BLaER1 (cell line): ENCODE results near the gene RBBP5.

Source experiments
- H3K27ac ChIP-seq: shearing (Covaris generic); formaldehyde crosslinking; 2 replicates; pipeline ENCODE4 v1.8.1; 2022
- H3K27me3 ChIP-seq: shearing (Covaris generic); formaldehyde crosslinking; 2 replicates; pipeline ENCODE4 v1.8.1; 2022
- H3K36me3 ChIP-seq: shearing (Covaris generic); formaldehyde crosslinking; 2 replicates; pipeline ENCODE4 v1.8.1; 2022
- H3K4me1 ChIP-seq: shearing (Covaris generic); formaldehyde crosslinking; 2 replicates; pipeline ENCODE4 v1.8.1; 2022
- H3K4me2 ChIP-seq: shearing (Covaris generic); formaldehyde crosslinking; 2 replicates; pipeline ENCODE4 v1.8.1; 2022
- H3K4me3 ChIP-seq: shearing (Covaris generic); formaldehyde crosslinking; 2 replicates; pipeline ENCODE4 v1.8.1; 2022
- H3K9ac ChIP-seq: shearing (Covaris generic); formaldehyde crosslinking; 2 replicates; pipeline ENCODE4 v1.8.1; 2022
- H3K9me3 ChIP-seq: shearing (Covaris generic); formaldehyde crosslinking; 2 replicates; pipeline ENCODE4 v1.8.1; 2022
- H4K20me1 ChIP-seq: shearing (Covaris generic); formaldehyde crosslinking; 2 replicates; pipeline ENCODE4 v1.8.1; 2022
- Cebpa-rat ChIP-seq: shearing (Covaris generic); IDR thresholded peaks from 2 replicates; pipeline ENCODE4 v1.8.1; 2022

The RBBP5 gene

DNA sequence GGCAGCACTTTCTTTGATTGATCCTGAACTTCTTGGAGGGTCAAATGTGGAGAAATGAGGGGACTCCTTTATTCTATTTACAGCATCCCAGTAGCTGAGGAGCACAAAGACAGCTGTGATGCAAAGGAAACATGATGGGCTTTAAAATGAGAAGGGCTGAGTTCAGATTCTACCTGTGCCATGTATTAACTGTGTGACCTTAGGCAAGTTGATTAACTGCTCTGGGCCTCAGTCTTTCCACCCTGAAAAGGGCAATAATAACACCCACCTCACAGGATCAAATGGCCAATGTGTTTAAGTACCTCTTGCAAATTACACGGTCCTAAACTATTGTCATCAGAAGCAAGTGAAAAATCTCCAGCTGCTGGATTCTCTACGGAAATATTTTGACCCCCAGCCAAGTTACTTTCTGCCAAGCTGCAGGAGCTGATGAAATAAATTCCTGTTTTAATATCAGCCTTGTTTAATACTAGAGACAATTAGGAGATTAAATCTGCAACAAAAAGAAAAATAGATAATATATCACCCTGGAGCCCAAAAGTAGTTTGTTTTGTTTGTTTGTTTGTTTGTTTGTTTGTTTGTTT is 53.2 kb downstream of the RBBP5 start:
- no peaks in the 10 kb centered on the region for H4K20me1 ChIP-seq
- H3K36me3 ChIP-seq, result no peaks in the 10 kb centered on the region
- no peak overlapping the region for H3K27ac ChIP-seq
- H3K9me3 ChIP-seq, result no peaks in the 10 kb centered on the region
- no peak for TF ChIP-seq Cebpa-rat
- no peak overlapping the region for H3K4me3 ChIP-seq
- no peaks in the 10 kb centered on the region for H3K4me1 ChIP-seq
- H3K27me3 ChIP-seq, result no peaks in the 10 kb centered on the region
- no peak overlapping the region for H3K9ac ChIP-seq
- H3K4me2 ChIP-seq, result no peak overlapping the region

DNA sequence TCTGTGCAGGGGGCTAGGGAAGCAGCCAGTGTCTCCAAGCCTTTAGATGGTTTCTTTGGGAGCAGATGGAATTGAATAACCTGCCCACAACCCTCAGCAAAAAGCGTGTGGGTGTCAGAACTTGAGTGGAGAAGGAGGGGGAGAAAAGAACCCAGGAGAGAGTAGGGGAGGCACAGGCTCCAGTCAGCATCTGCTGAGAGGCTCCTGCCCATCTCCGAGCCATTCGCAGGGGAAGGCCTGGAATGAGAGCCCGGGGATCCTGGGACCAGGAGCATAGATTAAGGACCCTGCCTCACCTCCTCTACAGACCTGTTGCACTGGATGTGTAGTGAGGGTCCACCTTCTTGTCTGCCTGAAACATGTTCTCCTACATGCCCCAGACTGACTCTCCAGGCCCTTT is 53.8 kb downstream of the RBBP5 start:
- Histone ChIP-seq H3K4me1 (no peaks in the 10 kb centered on the region), H3K4me2 (no peak overlapping the region), H3K4me3 (no peak overlapping the region), H3K27ac (no peak overlapping the region), H3K36me3 (no peaks in the 10 kb centered on the region), H4K20me1 (no peaks in the 10 kb centered on the region), H3K9ac (no peak overlapping the region), H3K9me3 (no peaks in the 10 kb centered on the region), H3K27me3 (no peaks in the 10 kb centered on the region)
- TF ChIP-seq Cebpa-rat, result no peak

DNA sequence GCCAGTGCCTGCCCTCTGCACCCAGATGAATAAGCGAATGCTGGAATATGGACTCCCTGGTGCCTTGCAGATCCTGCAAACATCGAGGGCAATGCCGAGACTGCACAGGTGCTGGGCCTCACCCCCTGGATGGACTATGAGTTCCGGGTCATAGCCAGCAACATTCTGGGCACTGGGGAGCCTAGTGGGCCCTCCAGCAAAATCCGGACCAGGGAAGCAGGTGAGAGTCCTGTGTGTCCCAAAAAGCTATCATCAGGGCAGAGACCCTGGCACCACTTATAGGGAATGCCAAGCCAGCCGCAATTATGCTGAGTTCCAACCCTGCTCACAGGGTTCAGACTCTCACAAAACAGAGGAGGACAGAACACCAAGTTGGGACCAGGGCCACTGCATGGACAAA is 54.7 kb downstream of the RBBP5 start:
- Histone ChIP-seq H3K27me3 (no peaks in the 10 kb centered on the region), H3K4me3 (no peak overlapping the region)

DNA sequence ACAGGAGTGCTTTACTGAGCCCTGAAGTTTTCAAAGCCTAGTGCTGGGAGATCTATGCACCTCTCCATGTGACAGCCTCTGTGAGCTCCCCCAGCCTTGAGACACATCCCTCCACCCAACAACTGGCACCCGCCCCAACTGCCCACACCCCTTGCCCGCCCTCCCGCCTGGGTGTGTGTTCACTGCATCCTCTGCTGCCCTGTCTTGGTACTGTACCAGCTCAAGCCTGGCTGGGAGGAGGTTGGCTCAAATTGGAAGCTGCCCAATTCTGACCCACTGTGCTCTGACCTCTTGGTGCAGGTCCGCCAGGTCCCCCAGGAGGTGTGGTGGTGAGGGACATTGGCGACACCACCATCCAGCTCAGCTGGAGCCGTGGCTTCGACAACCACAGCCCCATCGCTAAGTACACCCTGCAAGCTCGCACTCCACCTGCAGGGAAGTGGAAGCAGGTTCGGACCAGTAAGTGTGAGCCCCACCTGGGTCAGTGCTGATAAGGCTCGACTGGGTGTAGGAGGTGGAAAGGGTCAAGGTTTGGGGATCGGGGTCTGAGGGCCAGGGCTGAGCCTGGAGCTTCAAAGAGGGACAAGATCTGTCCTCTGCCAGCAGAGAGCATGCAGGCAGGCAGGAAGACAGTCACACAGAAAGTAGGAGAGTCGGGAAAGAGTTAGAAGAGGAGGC is 55.5 kb downstream of the RBBP5 start:
- no peaks in the 10 kb centered on the region for H3K36me3 ChIP-seq
- H3K4me3 ChIP-seq, result no peak overlapping the region
- no peak overlapping the region for H3K4me2 ChIP-seq
- no peaks in the 10 kb centered on the region for H4K20me1 ChIP-seq
- H3K9ac ChIP-seq, result no peak overlapping the region
- no peak overlapping the region for H3K27ac ChIP-seq
- H3K9me3 ChIP-seq, result no peaks in the 10 kb centered on the region
- H3K4me1 ChIP-seq, result peaks cover 2% of the 10 kb centered on the region
- TF ChIP-seq Cebpa-rat, result no peak
- H3K27me3 ChIP-seq, result no peaks in the 10 kb centered on the region

More for the DNA sequence above, 54.7 kb downstream of the RBBP5 start:
- no peak overlapping the region for H3K4me2 ChIP-seq
- H3K4me1 ChIP-seq, result no peaks in the 10 kb centered on the region
- H3K9me3 ChIP-seq, result no peaks in the 10 kb centered on the region
- H3K36me3 ChIP-seq, result no peaks in the 10 kb centered on the region
- H3K9ac ChIP-seq, result no peak overlapping the region
- no peaks in the 10 kb centered on the region for H4K20me1 ChIP-seq
- TF ChIP-seq Cebpa-rat, result no peak
- H3K27ac ChIP-seq, result no peak overlapping the region

DNA sequence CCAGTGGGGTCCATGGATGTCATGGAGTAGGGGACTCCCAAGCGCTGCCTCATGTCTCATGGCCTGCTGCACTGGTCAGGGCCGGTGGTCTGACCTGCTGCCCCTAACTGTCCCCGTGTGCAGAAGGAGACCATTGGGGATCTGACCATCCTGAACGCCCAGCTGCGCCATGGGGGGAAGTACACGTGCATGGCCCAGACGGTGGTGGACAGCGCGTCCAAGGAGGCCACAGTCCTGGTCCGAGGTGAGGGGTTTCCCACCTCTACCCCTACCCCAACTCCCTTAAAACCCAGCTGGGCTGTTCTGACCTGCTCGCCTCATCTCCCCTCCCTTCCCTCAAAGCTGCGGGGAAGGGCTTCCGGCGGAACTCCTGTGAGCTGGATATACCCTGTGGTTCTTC is 56.1 kb downstream of the RBBP5 start:
- TF ChIP-seq Cebpa-rat, result no peak
- no peaks in the 10 kb centered on the region for H4K20me1 ChIP-seq
- H3K4me1 ChIP-seq, result peaks cover 7% of the 10 kb centered on the region
- no peak overlapping the region for H3K9ac ChIP-seq
- H3K27me3 ChIP-seq, result no peaks in the 10 kb centered on the region
- H3K4me3 ChIP-seq, result no peak overlapping the region
- H3K36me3 ChIP-seq, result no peaks in the 10 kb centered on the region
- no peak overlapping the region for H3K27ac ChIP-seq
- H3K9me3 ChIP-seq, result no peaks in the 10 kb centered on the region
- H3K4me2 ChIP-seq, result no peak overlapping the region

DNA sequence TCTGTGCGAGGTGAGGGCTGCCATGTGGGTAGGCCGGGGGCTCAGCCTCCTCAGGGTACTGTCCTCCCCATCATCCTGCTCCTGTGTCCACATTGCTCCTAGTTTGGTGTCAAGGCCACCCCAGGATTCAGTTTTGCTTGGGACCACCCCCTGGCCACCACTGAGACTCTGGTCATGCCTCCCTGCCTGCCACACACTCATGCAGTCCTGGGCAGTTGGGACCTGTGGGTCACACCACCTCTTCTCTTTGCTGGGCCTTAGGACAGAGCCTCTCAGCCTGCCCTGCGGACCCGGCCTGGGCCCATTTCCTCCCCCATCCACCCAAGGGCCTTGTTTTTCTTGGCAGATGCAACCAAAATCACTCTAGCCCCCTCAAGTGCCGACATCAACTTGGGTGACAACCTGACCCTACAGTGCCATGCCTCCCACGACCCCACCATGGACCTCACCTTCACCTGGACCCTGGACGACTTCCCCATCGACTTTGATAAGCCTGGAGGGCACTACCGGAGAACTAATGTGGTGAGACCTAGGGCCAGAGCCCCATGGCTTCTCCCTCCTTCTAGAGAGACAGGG is 56.9 kb downstream of the RBBP5 start:
- Histone ChIP-seq H3K27me3 (no peaks in the 10 kb centered on the region), H3K4me2 (no peak overlapping the region), H4K20me1 (no peaks in the 10 kb centered on the region), H3K4me1 (peaks cover 7% of the 10 kb centered on the region), H3K36me3 (no peaks in the 10 kb centered on the region), H3K9ac (no peak overlapping the region), H3K9me3 (no peaks in the 10 kb centered on the region), H3K4me3 (no peak overlapping the region), H3K27ac (no peak overlapping the region)
- TF ChIP-seq Cebpa-rat, result no peak

DNA sequence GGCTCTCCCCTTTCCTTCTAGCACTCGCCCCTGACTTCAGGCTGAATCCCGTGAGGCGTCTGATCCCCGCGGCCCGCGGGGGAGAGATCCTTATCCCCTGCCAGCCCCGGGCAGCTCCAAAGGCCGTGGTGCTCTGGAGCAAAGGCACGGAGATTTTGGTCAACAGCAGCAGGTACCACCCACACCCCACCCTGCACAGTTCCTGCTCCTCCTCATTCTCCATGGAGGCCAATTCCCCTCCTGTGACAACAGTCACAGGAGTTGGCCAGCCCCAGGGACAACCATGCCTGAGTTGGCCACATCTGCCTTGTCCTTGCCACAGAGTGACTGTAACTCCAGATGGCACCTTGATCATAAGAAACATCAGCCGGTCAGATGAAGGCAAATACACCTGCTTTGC is 57.5 kb downstream of the RBBP5 start:
- Histone ChIP-seq H3K4me1 (peaks cover 7% of the 10 kb centered on the region), H4K20me1 (no peaks in the 10 kb centered on the region), H3K4me3 (no peak overlapping the region), H3K9me3 (no peaks in the 10 kb centered on the region), H3K27ac (no peak overlapping the region), H3K36me3 (no peaks in the 10 kb centered on the region), H3K9ac (no peak overlapping the region), H3K27me3 (no peaks in the 10 kb centered on the region), H3K4me2 (no peak overlapping the region)
- no peak for TF ChIP-seq Cebpa-rat

DNA sequence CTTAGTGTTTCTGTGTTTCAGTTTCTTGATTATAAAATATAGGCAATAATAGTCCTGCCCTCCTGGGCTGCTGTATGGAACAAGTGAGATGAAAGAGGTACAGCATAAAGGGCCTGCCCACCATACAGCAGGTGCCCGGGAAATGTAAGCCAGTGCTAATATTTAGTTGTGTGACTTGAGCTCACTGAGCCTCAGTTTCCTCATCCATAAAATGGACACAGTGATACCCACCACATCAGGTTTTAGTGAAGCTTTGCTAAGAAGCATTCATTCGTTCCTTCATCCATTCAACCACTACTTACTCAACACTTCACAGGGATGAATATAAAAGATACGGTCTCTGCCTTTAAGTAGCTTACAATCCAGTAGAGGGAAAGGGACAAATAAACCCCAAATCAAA is 58.9 kb downstream of the RBBP5 start:
- TF ChIP-seq Cebpa-rat, result no peak
- Histone ChIP-seq H3K4me2 (no peak overlapping the region), H3K27ac (no peak overlapping the region), H3K9ac (no peak overlapping the region), H3K27me3 (no peaks in the 10 kb centered on the region), H3K9me3 (no peaks in the 10 kb centered on the region), H3K36me3 (no peaks in the 10 kb centered on the region), H3K4me3 (no peak overlapping the region), H4K20me1 (no peaks in the 10 kb centered on the region), H3K4me1 (peaks cover 7% of the 10 kb centered on the region)

DNA sequence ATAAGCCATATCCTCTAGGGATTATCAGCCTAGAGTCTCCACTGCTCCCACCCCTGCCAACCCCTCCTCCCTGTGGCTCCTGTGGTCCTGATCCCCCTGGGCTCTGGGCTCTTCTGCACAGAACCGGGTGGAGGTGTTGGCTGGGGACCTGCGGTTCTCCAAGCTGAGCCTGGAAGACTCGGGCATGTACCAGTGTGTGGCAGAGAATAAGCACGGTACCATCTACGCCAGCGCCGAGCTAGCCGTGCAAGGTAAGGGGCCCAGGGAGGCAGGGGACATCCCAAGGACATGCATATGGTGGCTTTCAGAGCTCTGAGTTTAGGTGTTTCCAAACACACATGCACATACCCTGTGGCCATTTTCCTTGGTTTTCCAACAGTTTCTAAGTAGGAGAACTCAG is 59.5 kb downstream of the RBBP5 start:
- H3K27ac ChIP-seq, result no peak overlapping the region
- no peak overlapping the region for H3K9ac ChIP-seq
- no peak overlapping the region for H3K4me3 ChIP-seq
- H3K4me1 ChIP-seq, result peaks cover 7% of the 10 kb centered on the region
- H4K20me1 ChIP-seq, result no peaks in the 10 kb centered on the region
- no peaks in the 10 kb centered on the region for H3K36me3 ChIP-seq
- no peaks in the 10 kb centered on the region for H3K27me3 ChIP-seq
- no peak overlapping the region for H3K4me2 ChIP-seq
- no peak for TF ChIP-seq Cebpa-rat
- no peaks in the 10 kb centered on the region for H3K9me3 ChIP-seq

DNA sequence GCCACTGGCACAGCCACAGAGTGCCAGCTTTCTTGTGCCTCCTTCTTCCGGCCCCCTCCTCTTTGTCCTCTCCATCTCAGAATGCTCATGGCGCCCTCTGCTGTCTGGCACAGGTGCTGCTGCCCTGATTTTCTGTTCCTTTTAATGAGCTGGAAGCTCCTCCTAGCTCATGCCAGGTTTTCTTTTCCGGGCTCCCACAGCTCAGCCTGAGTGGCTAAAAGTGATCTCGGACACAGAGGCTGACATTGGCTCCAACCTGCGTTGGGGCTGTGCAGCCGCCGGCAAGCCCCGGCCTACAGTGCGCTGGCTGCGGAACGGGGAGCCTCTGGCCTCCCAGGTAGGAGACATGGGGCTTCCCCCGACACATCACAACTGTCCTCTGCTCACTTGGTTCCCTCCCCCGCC is 60.1 kb downstream of the RBBP5 start:
- TF ChIP-seq Cebpa-rat, result no peak
- Histone ChIP-seq H3K27me3 (no peaks in the 10 kb centered on the region), H3K4me2 (peak overlapping the region; percentile 41)

More for the DNA sequence above, 60.1 kb downstream of the RBBP5 start:
- no peaks in the 10 kb centered on the region for H3K9me3 ChIP-seq
- H3K4me1 ChIP-seq, result peaks cover 7% of the 10 kb centered on the region
- no peaks in the 10 kb centered on the region for H4K20me1 ChIP-seq
- no peak overlapping the region for H3K4me3 ChIP-seq
- 0 out of 2 replicates have a peak overlapping the region, but pooled peaks have one; percentile 36 for H3K27ac ChIP-seq
- H3K36me3 ChIP-seq, result no peaks in the 10 kb centered on the region
- no peak overlapping the region for H3K9ac ChIP-seq
